Colonic mucosa (tissue), 4 donors: ENCODE results near the gene ZDHHC15. TPM values are rescaled to one million over a fixed set of nuclear protein-coding genes. Genes with fewer than 3 reads are reported as not detected.

Experiments used
- DNase-seq: peaks from one replicate; pipeline ENCODE4 v3.0.0-alpha.2; 2020
- H3K27ac ChIP-seq: fragments of 200-600 bp; one replicate; pipeline ENCODE4 v1.8.0; 2021
- H3K27me3 ChIP-seq: fragments of 200-600 bp; one replicate; pipeline ENCODE4 v1.8.0; 2021
- H3K36me3 ChIP-seq: fragments of 200-600 bp; one replicate; pipeline ENCODE4 v1.8.0; 2021
- H3K4me1 ChIP-seq: fragments of 200-600 bp; one replicate; pipeline ENCODE4 v1.8.0; 2021; ENCODE audit warnings: mild to moderate bottlenecking
- H3K4me3 ChIP-seq: fragments of 200-600 bp; one replicate; pipeline ENCODE4 v1.8.0; 2021
- H3K9ac ChIP-seq, 2 donors: one replicate each; pipeline ENCODE4 v1.7.0; 2013; ENCODE audit warnings: control low read depth in 2 of 2, low read depth in 2 of 2, low read length in 2 of 2
- H3K9me3 ChIP-seq: fragments of 200-600 bp; one replicate; pipeline ENCODE4 v1.8.0; 2021
- CTCF ChIP-seq: fragments of 200-600 bp; IDR thresholded peaks from one replicate; pipeline ENCODE4 v1.8.0; 2022; ENCODE audit warnings: antibody characterized with exemption, mild to moderate bottlenecking
- intact Hi-C: fragments of 100-400 bp; cut with DNase I; formaldehyde crosslinking; loops from one replicate; pipeline ENCODE4 v1.14.1; 2022
- total RNA-seq, 2 donors: library from RNA; stranded (reverse); fragmentation: NEBNext Ultra II Directional in 1 of 2; extraction: Animal tissue kit (Norgen Biotek cat#: 25700) in 1 of 2; gene quantifications; one replicate each; pipeline ENCODE4 v1.2.1, GENCODE V29; 2021
- donor health status: healthy.
- donor health status: DM: no; HTN: no; CAD: no.
- donor health status: DM: no; HTN: no; CAD: no.

The ZDHHC15 gene
- total RNA-seq, 2 donors from 2014 or later, result 0.17 to 0.35 TPM

- DNase-seq, result no peak
- TF ChIP-seq CTCF, result no peak
- intact Hi-C loops, result no loop called here
- no peaks in the 10 kb centered on the region for H3K27me3 ChIP-seq
- no peaks in the 10 kb centered on the region for H3K9me3 ChIP-seq
- no peak overlapping the region for H3K27ac ChIP-seq
- no peak overlapping the region for H3K9ac ChIP-seq
- no peaks in the 10 kb centered on the region for H3K36me3 ChIP-seq
- no peak overlapping the region for H3K4me3 ChIP-seq
- H3K4me1 ChIP-seq, result no peaks in the 10 kb centered on the region
Measured at GRCh38 chrX:75327607-75328006, 195.2 kb downstream of the ZDHHC15 start.

Other genes with a start within 250 kb of the ZDHHC15 start
- 10 to 100 TPM; 12.3 to 13.8 TPM for gene UPRT, start 249.0 kb downstream of the ZDHHC15 start, total RNA-seq